ENCODE results near the gene RASA2.

DNA sequence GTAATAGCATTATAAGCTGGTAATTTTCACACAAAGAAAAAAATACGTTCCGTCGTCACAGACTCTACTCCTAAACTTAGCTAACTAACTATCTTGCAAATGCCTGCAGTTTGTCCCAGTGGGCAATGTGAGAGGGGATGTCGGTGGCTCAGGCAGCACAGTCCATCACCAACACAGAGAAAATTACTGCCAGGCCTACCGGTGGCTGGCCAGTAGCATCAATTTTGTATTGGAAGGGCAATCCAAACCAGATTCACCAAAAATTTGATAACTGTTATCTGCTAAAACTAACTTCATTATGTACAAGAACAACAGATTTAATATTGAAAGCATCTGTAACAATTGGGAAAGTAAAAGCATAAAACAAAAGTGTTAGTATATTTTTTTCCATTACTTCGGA is 37.4 kb upstream of the RASA2 start:
- TF ChIP-seq, protein P1, sequence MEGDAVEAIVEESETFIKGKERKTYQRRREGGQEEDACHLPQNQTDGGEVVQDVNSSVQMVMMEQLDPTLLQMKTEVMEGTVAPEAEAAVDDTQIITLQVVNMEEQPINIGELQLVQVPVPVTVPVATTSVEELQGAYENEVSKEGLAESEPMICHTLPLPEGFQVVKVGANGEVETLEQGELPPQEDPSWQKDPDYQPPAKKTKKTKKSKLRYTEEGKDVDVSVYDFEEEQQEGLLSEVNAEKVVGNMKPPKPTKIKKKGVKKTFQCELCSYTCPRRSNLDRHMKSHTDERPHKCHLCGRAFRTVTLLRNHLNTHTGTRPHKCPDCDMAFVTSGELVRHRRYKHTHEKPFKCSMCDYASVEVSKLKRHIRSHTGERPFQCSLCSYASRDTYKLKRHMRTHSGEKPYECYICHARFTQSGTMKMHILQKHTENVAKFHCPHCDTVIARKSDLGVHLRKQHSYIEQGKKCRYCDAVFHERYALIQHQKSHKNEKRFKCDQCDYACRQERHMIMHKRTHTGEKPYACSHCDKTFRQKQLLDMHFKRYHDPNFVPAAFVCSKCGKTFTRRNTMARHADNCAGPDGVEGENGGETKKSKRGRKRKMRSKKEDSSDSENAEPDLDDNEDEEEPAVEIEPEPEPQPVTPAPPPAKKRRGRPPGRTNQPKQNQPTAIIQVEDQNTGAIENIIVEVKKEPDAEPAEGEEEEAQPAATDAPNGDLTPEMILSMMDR (IDR thresholded peaks at IDR 0.05), result no peak
- TF ChIP-seq, protein P2, sequence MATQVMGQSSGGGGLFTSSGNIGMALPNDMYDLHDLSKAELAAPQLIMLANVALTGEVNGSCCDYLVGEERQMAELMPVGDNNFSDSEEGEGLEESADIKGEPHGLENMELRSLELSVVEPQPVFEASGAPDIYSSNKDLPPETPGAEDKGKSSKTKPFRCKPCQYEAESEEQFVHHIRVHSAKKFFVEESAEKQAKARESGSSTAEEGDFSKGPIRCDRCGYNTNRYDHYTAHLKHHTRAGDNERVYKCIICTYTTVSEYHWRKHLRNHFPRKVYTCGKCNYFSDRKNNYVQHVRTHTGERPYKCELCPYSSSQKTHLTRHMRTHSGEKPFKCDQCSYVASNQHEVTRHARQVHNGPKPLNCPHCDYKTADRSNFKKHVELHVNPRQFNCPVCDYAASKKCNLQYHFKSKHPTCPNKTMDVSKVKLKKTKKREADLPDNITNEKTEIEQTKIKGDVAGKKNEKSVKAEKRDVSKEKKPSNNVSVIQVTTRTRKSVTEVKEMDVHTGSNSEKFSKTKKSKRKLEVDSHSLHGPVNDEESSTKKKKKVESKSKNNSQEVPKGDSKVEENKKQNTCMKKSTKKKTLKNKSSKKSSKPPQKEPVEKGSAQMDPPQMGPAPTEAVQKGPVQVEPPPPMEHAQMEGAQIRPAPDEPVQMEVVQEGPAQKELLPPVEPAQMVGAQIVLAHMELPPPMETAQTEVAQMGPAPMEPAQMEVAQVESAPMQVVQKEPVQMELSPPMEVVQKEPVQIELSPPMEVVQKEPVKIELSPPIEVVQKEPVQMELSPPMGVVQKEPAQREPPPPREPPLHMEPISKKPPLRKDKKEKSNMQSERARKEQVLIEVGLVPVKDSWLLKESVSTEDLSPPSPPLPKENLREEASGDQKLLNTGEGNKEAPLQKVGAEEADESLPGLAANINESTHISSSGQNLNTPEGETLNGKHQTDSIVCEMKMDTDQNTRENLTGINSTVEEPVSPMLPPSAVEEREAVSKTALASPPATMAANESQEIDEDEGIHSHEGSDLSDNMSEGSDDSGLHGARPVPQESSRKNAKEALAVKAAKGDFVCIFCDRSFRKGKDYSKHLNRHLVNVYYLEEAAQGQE (IDR thresholded peaks at IDR 0.05; ENCODE audit: low read depth, low read length), result no peak
- TF ChIP-seq RFX5 (IDR thresholded peaks at IDR 0.05; ENCODE audit: low read length) (no peak), EP300 (IDR thresholded peaks at IDR 0.05; ENCODE audit: borderline replicate concordance in 1 of 2, low read depth in 1 of 2, low read length in 1 of 2) (peak in 1 of 2 experiments; percentile 59; a peak in 1 of 4 replicates), MEF2A (IDR thresholded peaks at IDR 0.05; ENCODE audit: borderline replicate concordance, low read depth) (no peak), TEAD4 (IDR thresholded peaks at IDR 0.05; ENCODE audit: borderline replicate concordance, insufficient read depth) (no peak), FOXJ3 (CRISPR knock-in tag; IDR thresholded peaks at IDR 0.05) (no peak), SMC3 (IDR thresholded peaks at IDR 0.05; ENCODE audit: low read depth, low read length) (no peak), EZH2phosphoT487 (IDR thresholded peaks at IDR 0.05; ENCODE audit: borderline replicate concordance, low read depth) (no peak), RCOR1 (IDR thresholded peaks at IDR 0.05; ENCODE audit: low read length) (no peak), GABPA (IDR thresholded peaks at IDR 0.05; ENCODE audit: low read depth) (no peak), POLR2AphosphoS5 (IDR thresholded peaks at IDR 0.05; ENCODE audit: low read depth, low read length) (no peak), FOSL2 (IDR thresholded peaks at IDR 0.05; ENCODE audit: borderline replicate concordance, low read depth) (no peak)
